Stimulated activated naive CD4-positive, alpha-beta T cell (primary cell): Measurements from ENCODE around the gene TGFB2.

ENCODE experiments used
- DNase-seq, 6 experiments: peaks; one replicate each; lab custom pipeline; 2025; lab: John Stamatoyannopoulos, UW

TGFB2 gene

GRCh38 chr1:218361298-218362065, 16.3 kb downstream of the TGFB2 start:
- no peak for DNase-seq

GRCh38 chr1:218362418-218363076, 17.4 kb downstream of the TGFB2 start:
- no peak for DNase-seq

DNA sequence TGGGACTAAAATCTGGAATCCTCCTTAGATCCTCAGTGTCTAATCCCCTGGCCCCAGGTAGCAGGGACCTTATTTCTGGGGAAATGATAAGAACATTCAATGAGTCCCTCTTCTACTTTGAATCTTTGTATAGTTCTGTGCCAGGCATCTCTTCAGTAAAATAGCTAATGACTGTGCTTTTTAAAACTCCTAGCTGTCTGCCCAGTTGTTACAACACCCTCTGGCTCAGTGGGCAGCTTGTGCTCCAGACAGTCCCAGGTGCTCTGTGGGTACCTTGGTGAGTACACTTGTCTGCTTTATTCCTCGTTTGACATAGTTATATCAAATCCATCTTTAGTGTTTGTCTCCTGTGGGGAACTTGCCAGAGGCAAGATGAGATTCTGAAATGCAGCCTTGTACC, 18.0 kb downstream of the TGFB2 start:
- no peak for DNase-seq

GRCh38 chr1:218364028-218364710, 19.0 kb downstream of the TGFB2 start:
- no peak for DNase-seq

- no peak for DNase-seq
Measured at GRCh38 chr1:218365226-218365999, 20.3 kb downstream of the TGFB2 start.

GRCh38 chr1:218366322-218367052, 21.4 kb downstream of the TGFB2 start:
- no peak for DNase-seq

DNA sequence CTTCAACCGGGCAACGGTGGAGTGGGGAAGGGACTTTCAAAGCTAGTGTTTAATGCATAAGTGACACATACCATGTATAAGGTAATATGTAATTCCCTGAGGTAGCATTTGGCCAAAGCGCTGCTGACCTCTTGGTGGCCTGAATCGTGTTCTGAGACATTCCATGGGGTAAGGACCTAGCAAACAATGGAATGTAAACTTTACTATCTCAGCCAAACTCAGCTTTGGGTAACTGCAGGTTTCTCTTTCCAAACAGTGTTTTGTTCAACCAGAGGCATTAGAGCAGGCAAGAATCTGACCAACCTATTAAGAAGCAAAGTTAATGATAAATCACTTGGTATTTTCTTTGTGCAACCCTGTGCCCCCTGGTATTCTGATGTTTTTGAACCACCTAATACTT, 22.0 kb downstream of the TGFB2 start:
- no peak for DNase-seq

GRCh38 chr1:218368686-218369085, 23.6 kb downstream of the TGFB2 start:
- no peak for DNase-seq

DNA sequence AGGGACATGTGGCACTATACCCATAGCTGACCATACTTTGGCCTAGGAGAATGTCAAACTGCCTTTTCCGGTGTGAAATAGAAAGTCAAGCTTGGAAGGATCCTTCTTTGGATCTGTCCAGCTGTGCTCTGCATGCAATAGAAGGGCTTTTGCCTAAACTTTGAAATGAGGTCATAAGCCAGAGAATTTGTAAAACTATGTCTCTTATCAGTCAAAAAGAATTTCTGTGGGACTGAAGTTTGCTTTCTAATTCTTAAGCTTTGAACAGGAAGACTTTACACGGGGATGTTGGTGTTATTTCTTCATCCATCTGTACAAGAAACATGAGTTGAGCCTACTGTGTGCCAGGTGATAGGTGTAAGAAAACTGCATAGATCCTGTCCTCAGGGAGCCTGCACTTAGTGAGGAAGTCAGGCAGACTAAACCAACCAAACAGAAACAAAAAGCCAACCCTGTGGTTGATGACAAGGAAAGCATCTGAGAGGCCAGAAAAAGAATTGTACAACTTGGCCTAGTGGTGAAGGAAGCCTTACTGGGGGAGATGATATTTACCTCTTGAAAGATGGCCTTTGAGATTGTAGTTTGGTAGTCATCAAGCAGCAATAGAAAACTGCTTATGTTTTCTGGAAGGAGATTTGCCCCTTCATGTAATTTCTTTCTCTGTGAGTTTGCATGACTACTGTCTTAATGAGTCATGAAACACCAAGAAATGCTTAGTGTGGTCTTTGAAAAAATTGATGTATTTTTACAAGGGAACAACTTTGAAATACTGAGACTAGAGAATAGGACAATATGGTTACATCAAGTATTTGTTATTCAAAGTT, 24.8 kb downstream of the TGFB2 start:
- no peak for DNase-seq

DNA sequence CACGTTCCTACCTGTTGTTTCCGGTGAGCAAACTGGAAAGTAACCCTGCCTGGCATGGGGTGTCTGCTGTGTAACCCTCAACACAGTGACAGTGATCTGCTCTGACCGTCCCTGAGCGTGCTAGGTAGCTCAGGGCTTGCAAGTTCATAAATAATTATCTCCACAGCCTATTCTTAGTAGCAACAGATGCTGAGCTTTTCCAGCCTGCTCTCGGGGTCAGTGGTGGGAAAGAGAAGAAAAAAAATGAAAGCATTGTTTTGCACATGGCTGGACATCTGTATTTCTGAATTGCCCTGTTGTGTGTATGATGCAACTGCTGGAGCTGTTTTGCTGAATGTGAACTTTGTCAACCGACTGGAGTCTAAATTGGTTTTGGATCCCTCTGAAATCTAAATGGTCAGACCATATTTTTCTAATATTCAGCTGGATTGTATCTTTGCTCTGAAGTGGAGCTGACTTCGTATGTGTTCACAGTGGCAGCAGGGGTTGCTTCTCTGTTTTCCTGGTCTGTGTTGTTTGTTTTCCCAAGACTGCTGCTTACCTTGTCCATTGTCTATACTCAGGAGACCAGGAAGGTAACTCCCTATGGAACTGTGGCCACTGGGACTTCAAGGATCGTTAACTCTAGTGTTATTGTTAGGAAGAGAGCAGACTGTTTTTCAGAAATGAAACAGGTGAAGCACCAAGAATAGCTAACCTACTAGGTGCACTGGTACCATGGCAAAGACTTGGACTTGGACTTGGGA, 27.0 kb downstream of the TGFB2 start:
- no peak for DNase-seq

DNA sequence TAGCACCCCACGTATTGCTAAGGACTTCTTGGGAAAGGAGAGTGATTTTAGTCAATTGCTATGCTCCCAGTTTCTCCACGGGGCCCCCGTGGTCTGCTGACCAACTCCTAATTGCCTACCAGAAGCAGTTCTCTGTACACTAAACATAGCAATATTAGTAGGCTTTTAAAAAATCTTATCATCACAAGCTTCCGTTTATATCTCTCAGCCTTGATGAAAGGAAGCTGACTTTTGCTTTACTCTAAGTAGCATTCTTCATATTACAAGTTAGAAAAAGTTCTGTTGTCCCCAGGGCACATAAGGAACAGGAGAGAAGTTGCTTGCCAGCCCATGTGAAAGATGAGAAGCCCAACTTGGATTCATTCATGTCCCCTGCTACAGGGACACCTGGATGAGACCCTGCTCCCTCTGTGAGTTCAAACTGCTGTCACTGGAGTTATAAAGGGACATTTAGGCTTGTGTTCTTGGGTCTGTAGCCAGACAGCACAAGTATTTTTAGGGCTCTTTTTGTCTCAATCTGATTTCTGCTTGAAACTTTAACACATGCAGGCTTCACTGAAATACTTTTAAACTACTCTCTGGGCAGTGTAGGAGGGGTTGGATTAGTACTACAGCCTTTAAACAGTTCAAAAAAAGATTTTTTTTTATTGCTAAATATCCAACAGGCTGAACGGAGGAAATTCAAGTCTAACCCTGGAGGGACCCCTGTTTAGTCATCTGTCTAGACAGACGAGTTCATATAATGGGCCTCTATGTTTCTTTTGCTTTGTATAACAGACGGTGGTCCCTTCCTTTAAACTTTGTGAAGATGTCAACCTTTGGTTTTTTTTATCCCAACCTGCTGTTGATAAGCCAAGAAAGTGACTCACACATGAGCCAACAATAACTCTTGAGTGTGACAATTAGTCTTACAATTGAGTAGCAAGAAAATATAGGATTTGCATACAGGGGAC, 29.5 kb downstream of the TGFB2 start:
- DNase-seq, result no peak

GRCh38 chr1:218376722-218377121, 31.6 kb downstream of the TGFB2 start:
- DNase-seq, result no peak

DNA sequence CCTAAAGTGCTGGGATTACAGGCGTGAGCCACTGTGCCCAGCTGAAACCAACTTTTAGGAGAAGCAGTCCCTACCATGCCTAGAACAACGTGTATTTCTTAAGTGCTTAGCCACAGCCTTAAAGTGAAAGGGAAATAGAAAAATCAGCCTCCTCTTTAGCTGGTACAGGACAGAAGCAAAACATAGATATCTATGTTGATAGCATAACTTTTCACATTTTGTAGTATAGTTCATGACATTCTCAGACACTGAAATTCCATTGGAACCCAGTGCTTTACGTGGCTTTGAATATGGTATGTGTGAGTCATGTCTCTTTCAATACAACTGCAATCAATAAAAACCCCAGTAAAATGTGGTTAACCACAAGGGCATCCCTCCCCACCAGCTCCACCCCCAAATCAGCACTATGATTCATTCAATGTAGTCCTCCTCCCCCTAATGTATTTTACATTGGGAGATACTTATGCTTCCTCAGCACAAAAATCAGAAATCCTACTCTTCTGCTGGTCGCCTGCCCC, 32.1 kb downstream of the TGFB2 start:
- no peak for DNase-seq

GRCh38 chr1:218380125-218380977, 35.2 kb downstream of the TGFB2 start:
- DNase-seq, result no peak

GRCh38 chr1:218382261-218382660, 37.1 kb downstream of the TGFB2 start:
- no peak for DNase-seq

- no peak for DNase-seq
Measured at GRCh38 chr1:218383051-218383450, 37.9 kb downstream of the TGFB2 start.

GRCh38 chr1:218383681-218384080, 38.5 kb downstream of the TGFB2 start:
- no peak for DNase-seq

DNA sequence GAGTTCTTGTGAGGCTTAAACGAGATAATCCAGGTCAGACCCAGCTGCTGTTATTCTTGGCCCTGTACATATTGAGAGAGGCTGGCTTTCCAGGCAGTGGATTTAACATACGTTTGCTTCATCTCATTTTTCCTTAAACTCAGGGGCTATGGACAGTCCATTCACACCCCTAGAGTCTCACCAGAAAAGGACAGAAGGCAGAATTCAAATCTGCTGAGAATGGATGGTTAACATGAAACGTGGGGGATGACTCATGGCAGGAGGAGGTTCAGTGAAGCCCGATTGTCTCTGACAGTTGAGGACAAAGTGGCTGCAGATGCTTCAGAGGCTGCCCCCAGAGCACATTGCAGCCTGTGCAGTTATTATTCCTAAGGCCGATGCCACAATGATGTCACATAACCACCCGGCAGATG, 39.5 kb downstream of the TGFB2 start:
- no peak for DNase-seq
